SU-DHL-6 (cell line): Measurements from ENCODE around the gene DOC2A.

Experiments used
- EZH2phosphoT487 ChIP-seq: fragments of 200-600 bp; sonication (generic), shearing (Covaris generic); conservative IDR thresholded peaks from 2 replicates; pipeline ENCODE4 v1.6.1; 2018; ENCODE audit warnings: mild to moderate bottlenecking, antibody characterized with exemption, low read length, moderate library complexity, mixed read lengths
- TF ChIP-seq, protein P1 (sequence below): fragments of 200-600 bp; sonication (generic); IDR thresholded peaks from one replicate; pipeline ENCODE4 v1.5.1; 2017; ENCODE audit warnings: antibody characterized with exemption, mild to moderate bottlenecking, low read length, moderate library complexity; ENCODE audit not compliant: insufficient read depth, poor library complexity, severe bottlenecking

DNA sequence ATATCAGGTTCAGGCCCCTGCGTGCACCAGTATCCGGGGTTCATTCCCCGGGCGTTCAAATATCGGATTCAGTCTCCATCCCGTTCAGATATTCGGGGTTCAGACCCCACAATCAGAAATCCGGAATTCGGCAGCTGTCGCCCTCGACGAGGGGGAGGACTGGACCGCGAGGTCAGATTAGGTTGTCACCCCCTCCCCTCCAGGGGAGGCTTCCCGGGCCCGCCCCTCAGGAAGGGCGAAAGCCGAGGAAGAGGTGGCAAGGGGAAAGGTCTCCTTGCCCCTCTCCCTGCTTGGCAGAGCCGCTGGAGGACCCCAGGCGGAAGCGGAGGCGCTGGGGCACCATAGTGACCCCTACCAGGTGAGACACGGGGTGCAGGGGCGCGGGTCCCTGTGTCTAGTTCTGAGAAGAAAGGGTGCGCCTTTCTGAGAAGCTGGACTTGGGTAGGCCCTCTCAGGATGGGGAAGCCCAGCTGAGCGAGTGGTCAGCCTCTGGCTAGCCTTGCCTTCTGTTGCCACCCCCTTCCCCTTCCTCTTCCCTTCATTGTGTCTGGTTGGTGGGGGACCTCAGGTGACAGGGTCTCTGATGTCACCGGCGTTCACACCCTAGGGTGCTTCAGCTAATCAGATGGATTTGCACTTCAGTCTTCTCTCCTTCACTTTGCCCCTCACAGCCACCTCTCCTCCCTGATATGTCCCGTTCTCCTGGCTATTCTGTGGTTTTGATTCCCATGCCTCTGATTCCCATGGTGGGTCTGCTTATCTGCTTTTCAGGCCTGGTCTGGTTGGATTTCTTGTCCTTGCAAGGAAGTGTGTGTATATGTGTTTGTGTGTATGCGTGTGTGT is 36.3 kb downstream of the DOC2A start:
- no peak for TF ChIP-seq EZH2phosphoT487
- TF ChIP-seq, protein P1, sequence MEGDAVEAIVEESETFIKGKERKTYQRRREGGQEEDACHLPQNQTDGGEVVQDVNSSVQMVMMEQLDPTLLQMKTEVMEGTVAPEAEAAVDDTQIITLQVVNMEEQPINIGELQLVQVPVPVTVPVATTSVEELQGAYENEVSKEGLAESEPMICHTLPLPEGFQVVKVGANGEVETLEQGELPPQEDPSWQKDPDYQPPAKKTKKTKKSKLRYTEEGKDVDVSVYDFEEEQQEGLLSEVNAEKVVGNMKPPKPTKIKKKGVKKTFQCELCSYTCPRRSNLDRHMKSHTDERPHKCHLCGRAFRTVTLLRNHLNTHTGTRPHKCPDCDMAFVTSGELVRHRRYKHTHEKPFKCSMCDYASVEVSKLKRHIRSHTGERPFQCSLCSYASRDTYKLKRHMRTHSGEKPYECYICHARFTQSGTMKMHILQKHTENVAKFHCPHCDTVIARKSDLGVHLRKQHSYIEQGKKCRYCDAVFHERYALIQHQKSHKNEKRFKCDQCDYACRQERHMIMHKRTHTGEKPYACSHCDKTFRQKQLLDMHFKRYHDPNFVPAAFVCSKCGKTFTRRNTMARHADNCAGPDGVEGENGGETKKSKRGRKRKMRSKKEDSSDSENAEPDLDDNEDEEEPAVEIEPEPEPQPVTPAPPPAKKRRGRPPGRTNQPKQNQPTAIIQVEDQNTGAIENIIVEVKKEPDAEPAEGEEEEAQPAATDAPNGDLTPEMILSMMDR: no peak
